Left colon (tissue), 2 donors: Measurements from ENCODE around the gene BRWD1. TPM values are rescaled to one million over a fixed set of nuclear protein-coding genes. Genes with fewer than 3 reads are reported as not detected.
"Not testable (repeated sequence)": the region's sequence is repeated elsewhere in the genome, so short reads cannot be mapped to it uniquely, and the experiment has no call there.

Source experiments
- ATAC-seq: fragments of 200-7000 bp; cut with Tn5 transposase; one replicate; pipeline ENCODE4 v1.9.1; 2020; ENCODE audit warnings: mild to moderate bottlenecking, moderate library complexity
- DNase-seq, 2 donors: peaks; one replicate each; pipeline ENCODE4 v3.0.0-alpha.2; 2020
- intact Hi-C, 2 donors: fragments of 100-400 bp; cut with DNase I in 1 of 2; cut with micrococcal nuclease in 1 of 2; formaldehyde crosslinking; loops; one replicate each; pipeline versions ENCODE4 v1.11.2 to v1.14.0; 2022; cut with DNase I, micrococcal nuclease
- total RNA-seq, 2 donors: library from RNA; stranded (reverse); fragmentation: NEBNext Ultra II Directional; extraction: Animal tissue kit (Norgen Biotek cat#: 25700); gene quantifications; one replicate each; pipeline ENCODE4 v1.2.1, GENCODE V29; 2021
- donor health status: DM: no; HTN: no; CAD: no.
- donor health status: DM: yes; HTN: yes; CAD: no.

BRWD1 gene
- total RNA-seq, 2 donors from 2014 or later = 45.8 to 51.5 TPM

DNA sequence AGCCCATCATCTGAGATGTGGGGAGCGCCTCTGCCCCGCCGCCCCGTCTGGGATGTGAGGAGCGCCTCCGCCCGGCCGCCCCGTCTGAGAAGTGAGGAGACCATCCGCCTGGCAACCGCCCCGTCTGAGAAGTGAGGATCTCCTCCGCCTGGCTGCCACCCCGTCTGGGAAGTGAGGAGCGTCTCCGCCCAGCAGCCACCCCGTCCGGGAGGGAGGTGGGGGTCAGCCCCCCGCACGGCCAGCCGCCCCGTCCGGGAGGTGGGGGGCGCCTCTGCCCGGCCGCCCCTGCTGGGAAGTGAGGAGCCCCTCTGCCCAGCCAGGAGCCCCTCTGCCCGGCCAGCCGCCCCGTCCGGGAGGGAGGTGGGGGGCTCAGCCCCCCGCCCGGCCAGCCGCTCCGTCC, 156.2 kb downstream of the BRWD1 start:
- DNase-seq, intact Hi-C loops, ATAC-seq: not testable (repeated sequence)

DNA sequence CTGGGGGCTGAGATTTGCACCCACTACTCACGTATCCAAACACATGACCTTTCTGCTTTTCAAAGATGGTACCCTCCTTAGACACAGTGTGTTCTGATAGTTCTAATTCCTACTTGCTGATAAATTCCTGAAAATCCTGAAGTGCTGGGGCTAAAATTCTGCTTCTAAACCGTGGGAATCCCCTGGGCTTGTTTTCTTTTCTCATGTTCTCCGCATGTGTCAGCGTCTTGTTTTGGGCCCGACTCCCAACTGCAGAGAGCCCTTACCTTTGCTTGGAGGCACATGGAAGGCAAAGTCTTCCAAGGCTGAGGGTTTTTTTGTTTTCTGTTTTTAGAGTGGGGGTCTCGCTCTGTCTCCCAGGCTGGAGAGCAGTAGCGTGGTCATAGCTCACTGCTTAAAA, 157.4 kb downstream of the BRWD1 start:
- ATAC-seq (no peak), DNase-seq (no peak)
- intact Hi-C loops = no loop called here

DNA sequence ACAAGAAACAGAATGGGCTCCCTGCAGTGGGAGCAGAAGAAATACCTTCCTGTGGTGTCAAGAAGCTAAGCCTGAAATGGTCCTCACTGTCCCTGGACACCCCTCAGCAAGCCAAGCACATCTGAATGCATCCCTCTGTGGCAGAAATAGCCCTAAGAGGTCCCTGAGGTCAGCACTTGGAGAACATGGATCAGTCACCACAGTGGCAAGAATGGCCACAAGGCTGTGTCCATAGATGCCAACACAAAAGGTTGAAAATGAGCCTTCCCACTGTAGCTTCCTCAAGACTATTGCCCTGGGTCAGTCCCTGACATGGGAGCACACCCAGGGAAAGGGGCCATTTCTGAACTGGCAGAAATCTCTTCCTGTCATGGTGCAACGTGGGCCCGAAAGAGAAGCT, 157.9 kb downstream of the BRWD1 start:
- intact Hi-C loops = no loop called here
- DNase-seq = no peak

DNA sequence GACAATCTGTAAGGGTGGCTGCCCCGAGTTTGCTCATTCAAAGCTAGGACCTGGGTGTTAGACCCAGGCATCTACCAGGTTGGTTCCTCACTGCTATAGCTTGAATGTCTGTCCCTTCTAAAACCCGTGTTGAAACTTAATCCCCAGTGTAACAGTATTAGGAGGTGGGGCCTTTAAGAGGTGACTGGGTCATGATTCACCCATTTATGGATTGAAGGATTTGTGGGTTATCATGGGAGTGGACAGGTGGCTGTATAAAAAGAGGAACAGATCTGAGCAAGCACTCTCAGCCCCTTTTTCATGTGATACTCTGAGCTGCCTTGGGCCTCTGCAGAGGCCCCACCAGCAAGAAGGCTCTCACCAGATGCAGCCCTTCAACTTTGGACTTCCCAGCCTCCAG, 159.6 kb downstream of the BRWD1 start:
- DNase-seq (no peak), ATAC-seq (no peak)
- intact Hi-C loops = no loop called here

More for the DNA sequence above, 157.9 kb downstream of the BRWD1 start:
- ATAC-seq = no peak

DNA sequence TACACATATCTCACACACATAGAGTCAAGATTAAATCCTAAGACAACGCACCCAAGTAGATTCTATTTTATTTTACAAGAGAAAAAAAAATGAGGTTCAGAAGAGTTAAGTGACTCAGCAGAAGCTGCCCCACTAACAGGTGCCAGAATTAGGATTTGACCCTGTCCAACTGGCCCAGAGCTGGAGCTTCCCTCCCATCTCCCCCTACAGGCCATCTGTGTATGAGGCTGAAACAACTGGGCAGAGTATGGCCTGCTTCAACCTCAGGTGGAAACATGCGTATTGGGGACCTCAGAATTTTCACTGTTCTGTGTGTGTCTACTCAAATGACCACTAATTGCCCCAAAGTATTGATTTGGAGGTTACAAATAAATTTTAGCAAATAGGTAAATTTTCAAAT, 160.1 kb downstream of the BRWD1 start:
- DNase-seq = no peak
- no peak for ATAC-seq
- intact Hi-C loops = no loop called here

DNA sequence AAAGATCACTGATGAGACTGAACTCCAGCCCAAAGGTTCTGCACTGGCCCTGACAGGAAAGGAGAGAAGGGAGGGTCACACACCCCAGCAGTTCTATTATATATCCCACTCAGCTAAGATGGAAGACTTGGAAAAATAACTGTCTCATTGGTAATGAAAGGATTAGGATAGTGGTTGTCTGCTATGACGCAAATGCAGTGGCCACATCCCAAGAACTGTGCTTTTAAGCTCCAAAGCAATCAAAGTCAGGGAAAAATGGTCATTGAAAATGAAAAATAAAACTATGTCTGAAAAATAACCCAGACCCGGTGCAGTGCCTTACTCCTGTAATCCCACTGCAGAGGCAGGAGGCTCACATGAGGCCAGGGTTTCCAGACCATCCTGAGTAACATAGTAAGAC, 161.2 kb downstream of the BRWD1 start:
- intact Hi-C loops = no loop called here
- no peak for ATAC-seq
- no peak for DNase-seq

DNA sequence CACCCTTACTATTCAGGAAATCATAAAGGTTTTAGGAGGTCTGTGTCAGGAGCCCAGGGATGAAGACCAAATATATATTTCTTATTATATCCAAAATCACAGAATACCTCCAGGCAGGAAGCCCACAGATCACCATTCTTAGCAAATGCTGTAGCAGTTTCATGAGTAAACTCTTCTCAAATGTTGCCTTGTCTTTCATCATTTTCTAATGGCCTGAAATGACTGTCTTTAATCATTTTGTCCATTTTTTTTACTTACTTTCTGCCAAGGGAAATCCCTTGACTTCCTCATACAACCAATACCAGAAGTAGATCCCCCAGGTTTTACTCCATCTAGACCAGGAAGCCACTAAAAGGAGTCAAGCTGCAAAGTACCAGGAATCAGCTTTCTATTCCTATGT, 162.6 kb downstream of the BRWD1 start:
- DNase-seq = no peak
- no peak for ATAC-seq
- intact Hi-C loops = no loop called here

DNA sequence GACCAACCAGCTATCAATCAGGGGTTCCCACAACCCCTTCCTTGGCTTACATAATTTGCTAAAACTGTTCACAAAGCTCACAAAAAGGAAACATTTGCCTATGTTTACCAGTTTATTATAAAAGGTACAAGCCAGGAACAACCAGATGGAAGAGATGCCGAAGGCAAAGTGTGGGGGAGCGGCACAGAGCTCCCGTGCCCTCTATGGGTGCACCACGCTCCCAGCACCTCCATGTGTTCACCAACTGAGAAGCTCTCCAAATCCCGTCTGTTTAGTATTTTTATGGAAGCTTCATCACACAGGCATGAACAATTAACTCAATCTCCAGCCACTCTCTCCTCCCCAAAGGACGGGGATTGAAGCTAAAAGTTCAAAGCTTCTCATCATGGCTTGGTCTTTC, 163.1 kb downstream of the BRWD1 start:
- no peak for ATAC-seq
- DNase-seq = no peak
- intact Hi-C loops = no loop called here

DNA sequence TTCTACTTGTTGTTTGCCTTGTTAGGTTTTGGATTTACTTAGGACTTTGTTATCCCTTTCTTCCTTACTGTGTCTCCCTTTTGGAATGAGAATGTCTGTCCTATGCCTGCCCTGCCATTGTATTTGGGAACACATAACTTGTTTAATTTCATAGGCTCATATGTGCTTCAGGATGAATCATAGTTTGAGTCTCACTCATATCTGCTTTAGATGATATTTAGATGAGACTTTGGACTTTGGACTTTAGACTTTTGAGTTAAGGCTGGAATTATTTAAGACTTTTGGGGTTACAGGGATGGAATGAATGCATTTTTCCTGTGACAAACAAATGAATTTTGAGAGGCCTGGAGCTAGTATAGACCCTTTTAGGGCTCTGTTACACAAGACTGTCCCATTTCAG, 163.6 kb downstream of the BRWD1 start:
- ATAC-seq (peak; percentile 44), DNase-seq (no peak)
- intact Hi-C loops = no loop called here

DNA sequence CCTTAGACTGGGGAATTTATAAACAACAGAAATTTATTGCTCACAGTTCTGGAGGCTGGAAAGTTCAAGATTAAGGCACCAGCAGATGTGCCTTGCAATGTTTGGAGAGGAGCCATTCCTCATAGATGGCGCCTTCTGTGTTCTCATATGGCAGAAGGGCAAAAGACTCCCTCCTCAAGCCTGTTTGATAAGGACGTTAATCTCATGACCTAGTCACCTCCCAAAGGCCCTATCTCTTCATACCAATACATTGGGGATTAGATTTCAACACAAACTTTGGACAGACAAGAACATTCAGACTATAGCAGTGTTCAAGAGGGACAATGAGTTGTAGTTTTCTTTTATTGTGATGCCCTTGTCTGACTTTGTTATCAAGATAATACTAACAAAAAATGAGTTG, 164.5 kb downstream of the BRWD1 start:
- intact Hi-C loops = no loop called here
- DNase-seq (no peak), ATAC-seq (no peak)

DNA sequence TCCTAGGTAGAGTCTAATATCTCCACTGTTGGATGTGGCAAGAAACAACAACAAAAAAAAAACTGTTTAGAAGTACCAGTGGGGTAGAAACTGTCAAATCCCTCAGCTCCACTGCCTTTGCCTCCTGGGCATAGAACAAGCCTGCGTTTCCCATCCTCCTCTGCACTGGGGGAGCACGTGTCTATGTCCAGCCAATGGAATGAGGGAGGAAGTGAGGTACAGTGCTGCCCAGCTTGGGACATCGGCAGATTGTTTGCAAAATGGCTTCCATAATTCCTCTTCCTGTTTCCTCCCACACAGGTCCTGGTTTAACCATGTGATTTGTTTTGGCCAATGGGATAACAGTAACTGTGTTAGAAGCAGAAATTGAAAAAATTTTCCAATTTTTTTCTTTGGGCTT, 169.2 kb downstream of the BRWD1 start:
- intact Hi-C loops = no loop called here
- DNase-seq (no peak), ATAC-seq (no peak)

DNA sequence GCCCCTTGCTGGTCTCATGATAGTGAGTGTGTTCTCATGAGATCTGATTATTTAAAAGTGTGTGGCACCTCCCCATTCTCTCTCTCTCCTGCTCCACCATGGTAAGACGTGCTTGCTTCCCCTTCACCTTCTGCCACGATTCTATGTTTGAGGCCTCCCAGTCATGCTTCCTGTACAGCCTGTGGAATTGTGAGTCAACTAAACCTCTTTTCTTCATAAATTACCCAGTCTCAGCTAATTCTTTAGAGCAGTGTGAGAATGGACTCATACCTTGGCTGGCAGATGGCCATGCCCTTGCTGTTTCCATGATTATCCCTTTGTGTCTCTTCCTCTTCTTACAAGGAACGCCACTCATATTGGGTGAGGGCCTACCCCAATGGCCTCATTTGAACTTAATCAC, 170.5 kb downstream of the BRWD1 start:
- intact Hi-C loops = no loop called here
- DNase-seq = no peak
- no peak for ATAC-seq

DNA sequence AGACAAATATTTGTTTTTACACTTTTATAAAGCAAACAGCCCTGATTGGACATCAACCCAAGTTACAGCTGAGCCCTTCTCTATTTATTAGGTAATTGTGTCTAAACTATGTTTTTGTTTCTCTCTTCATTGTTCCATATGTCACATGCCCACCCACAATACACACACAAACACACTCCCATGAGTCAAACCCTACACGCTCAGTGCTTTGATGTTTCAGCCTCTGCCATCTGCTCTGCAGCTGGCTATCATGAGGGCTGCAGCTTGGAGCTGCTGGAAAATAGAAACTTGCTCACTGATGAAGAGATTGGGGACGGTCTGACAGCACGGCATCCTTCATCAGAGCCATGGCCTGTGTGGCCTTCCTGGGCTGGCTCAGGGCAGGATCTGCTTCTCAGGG, 171.9 kb downstream of the BRWD1 start:
- ATAC-seq (peak; percentile 75), DNase-seq (peak in 1 of 2 donors; percentile 35)
- intact Hi-C loops = no loop called here

DNA sequence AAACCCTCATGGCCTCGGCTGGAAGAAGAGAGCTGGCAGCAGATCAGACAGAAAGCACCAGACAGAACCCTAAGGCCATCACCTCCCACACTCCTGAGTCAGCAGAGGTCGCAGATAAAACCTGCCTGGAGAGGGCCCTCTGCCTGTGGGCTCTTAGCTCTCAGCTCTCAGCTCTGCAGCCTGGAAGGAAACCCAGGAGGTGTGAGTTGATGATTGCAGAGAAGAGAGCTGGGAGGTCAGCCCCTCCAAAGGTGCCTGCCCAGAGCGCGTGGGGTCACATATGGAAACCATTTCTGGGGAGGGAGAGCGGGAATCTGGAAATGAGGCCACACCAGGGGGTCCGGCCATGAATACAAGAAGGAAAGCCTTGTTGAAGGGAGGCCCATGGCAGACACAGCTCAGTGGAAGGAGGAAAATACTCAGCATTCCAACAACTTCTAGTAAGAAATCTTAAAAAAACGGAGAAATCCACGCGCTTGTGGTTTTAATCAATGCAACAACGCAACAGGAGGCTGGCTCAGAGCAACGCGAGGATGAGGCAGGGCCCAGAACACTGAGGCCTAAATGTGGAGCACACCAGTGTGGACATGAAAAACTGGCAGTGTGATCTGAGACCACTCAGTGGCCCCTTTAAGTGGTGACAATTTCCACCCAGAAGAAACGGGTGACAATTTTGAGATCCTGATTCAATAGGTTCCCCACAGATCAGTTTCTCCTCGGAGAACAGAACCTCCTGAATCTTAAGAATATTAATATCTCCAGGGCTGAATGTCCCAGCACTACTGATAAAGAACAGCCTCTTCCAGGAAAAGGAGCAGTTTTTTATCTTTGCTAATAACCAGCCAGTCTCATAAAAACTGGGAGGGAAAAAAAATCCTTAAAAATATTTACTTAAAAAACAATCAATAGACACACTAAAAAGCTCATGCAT, 175.9 kb downstream of the BRWD1 start:
- no peak for DNase-seq
- ATAC-seq = no peak
- intact Hi-C loops = loop anchor here (5.0 to 10.0 kb wide), 2 partner anchors 403 to 630 kb away; no protein-coding TSS in a partner anchor

DNA sequence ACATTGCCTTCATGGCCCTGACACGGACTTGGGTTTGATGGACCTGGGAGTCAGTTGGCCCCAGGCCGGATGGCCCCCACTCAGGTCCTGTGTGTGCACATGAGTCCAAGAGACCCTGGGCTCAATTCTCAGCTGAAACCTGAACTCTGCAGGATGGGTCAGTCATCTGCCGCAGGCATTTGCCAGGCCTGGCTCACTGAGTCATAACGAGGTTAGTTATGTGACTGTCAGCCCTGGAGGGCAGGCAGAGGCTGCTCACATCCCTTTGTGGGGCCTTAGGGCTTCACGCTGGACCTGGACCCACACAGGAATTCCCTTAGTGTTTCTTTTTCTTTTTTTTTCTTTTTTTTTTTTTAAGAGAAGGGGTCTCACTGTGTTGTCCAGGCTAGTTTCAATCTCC, 176.7 kb downstream of the BRWD1 start:
- no peak for ATAC-seq
- no peak for DNase-seq
- intact Hi-C loops = loop anchor here (5.0 to 10.0 kb wide), 2 partner anchors 402 to 629 kb away; no protein-coding TSS in a partner anchor

DNA sequence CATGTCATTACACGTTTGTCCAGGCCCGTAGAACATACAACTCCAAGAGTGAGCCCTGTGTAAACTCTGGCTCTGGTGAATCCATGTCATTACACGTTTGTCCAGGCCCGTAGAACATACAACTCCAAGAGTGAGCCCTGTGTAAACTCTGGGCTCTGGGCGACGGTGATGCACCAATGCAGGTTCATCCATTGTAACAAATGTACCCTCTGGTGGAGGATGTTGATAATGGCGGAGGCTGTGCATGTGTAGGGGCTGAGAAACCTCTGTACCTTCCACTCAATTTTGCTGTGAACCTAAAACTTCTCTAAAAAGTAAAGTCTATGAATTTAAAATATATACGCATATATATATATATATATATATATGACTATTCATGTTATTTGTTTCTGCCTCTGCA, 177.3 kb downstream of the BRWD1 start:
- DNase-seq (peak in 1 of 2 donors; percentile 33), ATAC-seq (peak; percentile 59)
- intact Hi-C loops = loop anchor here (5.0 to 10.0 kb wide), 2 partner anchors 401 to 629 kb away; no protein-coding TSS in a partner anchor

DNA sequence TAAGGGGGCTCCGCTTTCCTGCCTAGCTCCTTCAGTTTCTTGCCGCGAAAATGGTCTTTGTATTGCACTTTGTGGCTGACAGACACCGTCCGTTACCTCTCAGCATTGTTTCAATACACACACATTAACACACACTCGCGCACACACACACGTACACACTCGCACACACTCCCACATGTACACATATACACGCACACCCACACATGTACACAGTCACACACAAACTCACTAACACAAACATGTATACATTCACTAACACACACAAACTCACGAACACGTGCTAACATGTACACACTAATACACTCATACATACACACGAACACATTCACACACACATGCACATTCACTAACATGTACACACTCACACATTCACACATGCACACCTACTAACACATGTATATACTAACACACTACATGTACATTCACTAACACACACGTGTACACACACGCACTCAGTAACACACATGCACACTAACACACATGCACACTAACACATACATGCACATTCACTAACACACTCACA, 179.1 kb downstream of the BRWD1 start:
- intact Hi-C loops = loop anchor here in 1 of 2 donors (10.0 kb wide), 1 partner anchor 400 kb away; no protein-coding TSS in a partner anchor
- ATAC-seq = no peak

More for the DNA sequence above, 179.1 kb downstream of the BRWD1 start:
- DNase-seq = no peak
